Fibroblast of skin of scalp (primary cell): ENCODE results near the gene TACR3. TPM values are rescaled to one million over a fixed set of nuclear protein-coding genes. Genes with fewer than 3 reads are reported as not detected.
"Not testable (repeated sequence)": the region's sequence is repeated elsewhere in the genome, so short reads cannot be mapped to it uniquely, and the experiment has no call there.

Experiments used
- DNase-seq: peaks from one replicate; pipeline ENCODE4 v3.0.0-alpha.2; 2013
- polyA plus RNA-seq, 2 experiments: library from polyadenylated mRNA; unstranded; fragments of 120-200 nt; gene quantifications; one replicate each; pipeline ENCODE4 v1.2.1, GENCODE V29; 2013; ENCODE audit not compliant: insufficient read length in 2 of 2

The TACR3 gene
- not detected for polyA plus RNA-seq (2013, experiment 1 of 2; ENCODE audit: insufficient read length)
- polyA plus RNA-seq (2013, experiment 2 of 2; ENCODE audit: insufficient read length) = 0.14 TPM

- peak; percentile 1 for DNase-seq
These were observed at the start of gene TACR3 for GRCh38 chr4:103719830-103720207. TACR3 (minus strand) TSS chr4:103719985; CDS start chr4:103719675, 310 bp downstream.

GRCh38 chr4:103757631-103758030 lies 37.8 kb upstream of the TACR3 start:
- DNase-seq = no peak

- DNase-seq = no peak
These were observed 37.0 kb upstream of the TACR3 start for GRCh38 chr4:103756741-103757140.

GRCh38 chr4:103754844-103755243 lies 35.1 kb upstream of the TACR3 start:
- DNase-seq = no peak

- no peak for DNase-seq
These were observed 34.3 kb upstream of the TACR3 start for GRCh38 chr4:103753868-103754653.

GRCh38 chr4:103723150-103723549 lies 3.4 kb upstream of the TACR3 start:
- not testable (repeated sequence) for DNase-seq

- no peak for DNase-seq
These were observed 1.5 kb upstream of the TACR3 start for GRCh38 chr4:103721251-103721650.

- no peak for DNase-seq
These were observed 876 bp upstream of the TACR3 start for GRCh38 chr4:103720661-103721060.

GRCh38 chr4:103719105-103719829 lies 518 bp downstream of the TACR3 start:
- peak; percentile 4 for DNase-seq

- DNase-seq = no peak
These were observed 27.2 kb downstream of the TACR3 start for GRCh38 chr4:103692615-103693014.

GRCh38 chr4:103673983-103674382 lies 45.8 kb downstream of the TACR3 start:
- no peak for DNase-seq

- DNase-seq = not testable (repeated sequence)
These were observed 53.0 kb downstream of the TACR3 start for GRCh38 chr4:103666764-103667163.

- DNase-seq = no peak
These were observed 55.2 kb downstream of the TACR3 start for GRCh38 chr4:103664436-103665075.

- DNase-seq = no peak
These were observed 71.2 kb downstream of the TACR3 start for GRCh38 chr4:103648541-103648940.

- no peak for DNase-seq
These were observed 73.8 kb downstream of the TACR3 start for GRCh38 chr4:103645991-103646390.

- DNase-seq = no peak
These were observed 85.5 kb downstream of the TACR3 start for GRCh38 chr4:103634236-103634635.

- no peak for DNase-seq
These were observed 93.5 kb downstream of the TACR3 start for GRCh38 chr4:103626296-103626695.

- no peak for DNase-seq
These were observed 127.9 kb downstream of the TACR3 start for GRCh38 chr4:103591841-103592240.

- no peak for DNase-seq
These were observed 152.2 kb downstream of the TACR3 start for GRCh38 chr4:103567591-103567990.

- DNase-seq = not testable (repeated sequence)
These were observed 160.6 kb downstream of the TACR3 start for GRCh38 chr4:103559178-103559577.
